DND-41 (cell line): ENCODE measurements around the gene FNDC3B.

Experiments used
- ATAC-seq: fragments of 200-7000 bp; cut with Tn5 transposase; 3 replicates; pipeline ENCODE4 v1.9.1; 2021; ENCODE audit warnings: low read depth; ENCODE audit not compliant: insufficient read depth
- DNase-seq: peaks from one replicate; pipeline ENCODE4 v3.0.0-alpha.2; 2020
- H2AFZ ChIP-seq: 2 replicates; pipeline ENCODE4 v1.6.0; 2012; ENCODE audit warnings: low read depth, low read length
- H3K27ac ChIP-seq: 2 replicates; pipeline ENCODE4 v1.5.1; 2012; ENCODE audit warnings: low read length, inconsistent platforms
- H3K27me3 ChIP-seq: fragments of 200-600 bp; sonication (generic); 2 replicates; pipeline ENCODE4 v1.6.0; 2012; ENCODE audit warnings: low read length, mild to moderate bottlenecking, inconsistent platforms; ENCODE audit not compliant: insufficient read depth, poor library complexity
- H3K36me3 ChIP-seq: 2 replicates; pipeline ENCODE4 v1.5.1; 2012; ENCODE audit warnings: low read length, inconsistent platforms; ENCODE audit not compliant: insufficient read depth
- H3K4me1 ChIP-seq: 2 replicates; pipeline ENCODE4 v1.5.1; 2012; ENCODE audit warnings: mild to moderate bottlenecking, low read length; ENCODE audit not compliant: insufficient read depth
- H3K4me2 ChIP-seq: 2 replicates; pipeline ENCODE4 v1.6.0; 2012; ENCODE audit warnings: mild to moderate bottlenecking, moderate library complexity, low read length, inconsistent platforms; ENCODE audit not compliant: insufficient read depth
- H3K4me3 ChIP-seq, 2 experiments: fragments of 200-600 bp in 1 of 2; shearing (Covaris generic) in 1 of 2; 2 replicates each; pipeline ENCODE4 v1.5.1; 2012 to 2016; ENCODE audit warnings: inconsistent platforms in 2 of 2, low read length in 2 of 2, mild to moderate bottlenecking in 2 of 2, low read depth in 1 of 2, moderate library complexity in 1 of 2
- H3K79me2 ChIP-seq: 2 replicates; pipeline ENCODE4 v1.6.0; 2012; ENCODE audit warnings: low read length, inconsistent platforms; ENCODE audit not compliant: insufficient read depth
- H3K9ac ChIP-seq: 2 replicates; pipeline ENCODE4 v1.6.0; 2012; ENCODE audit warnings: low read depth, mild to moderate bottlenecking, inconsistent platforms, low read length, moderate library complexity
- H3K9me3 ChIP-seq: 2 replicates; pipeline ENCODE4 v1.5.1; 2012; ENCODE audit warnings: low read length, moderate library complexity, mild to moderate bottlenecking, inconsistent platforms; ENCODE audit not compliant: insufficient read depth, severe bottlenecking
- H4K20me1 ChIP-seq: 2 replicates; pipeline ENCODE4 v1.6.0; 2012; ENCODE audit warnings: low read length; ENCODE audit not compliant: insufficient read depth
- EZH2 ChIP-seq: IDR thresholded peaks from 3 replicates; pipeline ENCODE4 v1.6.1; 2012; ENCODE audit warnings: borderline replicate concordance, low read depth, mild to moderate bottlenecking, moderate library complexity, low read length, inconsistent platforms; ENCODE audit not compliant: severe bottlenecking
- TF ChIP-seq, protein P1 (sequence below): IDR thresholded peaks from 2 replicates; pipeline ENCODE4 v1.5.1; 2012; ENCODE audit warnings: borderline replicate concordance, low read length, moderate library complexity, mild to moderate bottlenecking; ENCODE audit not compliant: poor library complexity, severe bottlenecking; ENCODE audit errors: extremely low read depth

The FNDC3B gene

GRCh38 chr3:172127929-172128580 lies 88.7 kb downstream of the FNDC3B start:
- H4K20me1 ChIP-seq: no peaks in the 10 kb centered on the region
- no peaks in the 10 kb centered on the region for H3K4me1 ChIP-seq

DNA sequence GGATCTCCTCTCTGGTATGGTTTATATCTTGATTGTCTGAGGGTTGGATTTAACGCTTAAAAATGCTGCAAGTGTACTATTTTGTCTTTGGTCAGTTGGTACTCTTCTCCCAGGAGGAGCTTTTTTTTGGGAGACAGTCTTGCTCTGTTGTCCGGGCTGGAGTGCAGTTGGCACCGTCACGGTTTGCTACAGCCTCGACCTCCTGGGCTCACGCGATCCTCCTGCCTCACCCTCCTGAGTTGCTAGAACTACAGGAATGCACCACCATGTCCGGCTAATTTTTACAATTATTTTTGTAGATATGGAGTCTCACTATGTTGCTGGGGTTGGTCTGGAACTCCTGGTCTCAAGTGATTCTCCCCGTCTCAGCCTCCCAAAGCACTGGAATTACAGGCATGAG lies 89.5 kb downstream of the FNDC3B start:
- Histone ChIP-seq H4K20me1 (no peaks in the 10 kb centered on the region), H3K9me3 (no peaks in the 10 kb centered on the region), H3K4me2 (no peak overlapping the region), H3K36me3 (no peaks in the 10 kb centered on the region), H3K27ac (no peak overlapping the region), H3K4me3 (no peak overlapping the region), H3K79me2 (no peaks in the 10 kb centered on the region), H2AFZ (no peak overlapping the region), H3K9ac (no peak overlapping the region), H3K4me1 (no peaks in the 10 kb centered on the region), H3K27me3 (no peaks in the 10 kb centered on the region)
- no peak for ATAC-seq
- TF ChIP-seq EZH2: no peak
- TF ChIP-seq, protein P1, sequence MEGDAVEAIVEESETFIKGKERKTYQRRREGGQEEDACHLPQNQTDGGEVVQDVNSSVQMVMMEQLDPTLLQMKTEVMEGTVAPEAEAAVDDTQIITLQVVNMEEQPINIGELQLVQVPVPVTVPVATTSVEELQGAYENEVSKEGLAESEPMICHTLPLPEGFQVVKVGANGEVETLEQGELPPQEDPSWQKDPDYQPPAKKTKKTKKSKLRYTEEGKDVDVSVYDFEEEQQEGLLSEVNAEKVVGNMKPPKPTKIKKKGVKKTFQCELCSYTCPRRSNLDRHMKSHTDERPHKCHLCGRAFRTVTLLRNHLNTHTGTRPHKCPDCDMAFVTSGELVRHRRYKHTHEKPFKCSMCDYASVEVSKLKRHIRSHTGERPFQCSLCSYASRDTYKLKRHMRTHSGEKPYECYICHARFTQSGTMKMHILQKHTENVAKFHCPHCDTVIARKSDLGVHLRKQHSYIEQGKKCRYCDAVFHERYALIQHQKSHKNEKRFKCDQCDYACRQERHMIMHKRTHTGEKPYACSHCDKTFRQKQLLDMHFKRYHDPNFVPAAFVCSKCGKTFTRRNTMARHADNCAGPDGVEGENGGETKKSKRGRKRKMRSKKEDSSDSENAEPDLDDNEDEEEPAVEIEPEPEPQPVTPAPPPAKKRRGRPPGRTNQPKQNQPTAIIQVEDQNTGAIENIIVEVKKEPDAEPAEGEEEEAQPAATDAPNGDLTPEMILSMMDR: no peak
- no peak for DNase-seq

More at GRCh38 chr3:172127929-172128580, 88.7 kb downstream of the FNDC3B start:
- no peak overlapping the region for H3K4me2 ChIP-seq
- H2AFZ ChIP-seq: no peak overlapping the region
- no peak for TF ChIP-seq EZH2
- TF ChIP-seq, protein P1: no peak
- DNase-seq: no peak
- H3K4me3 ChIP-seq: no peak overlapping the region
- no peak for ATAC-seq
- no peak overlapping the region for H3K27ac ChIP-seq
- no peaks in the 10 kb centered on the region for H3K27me3 ChIP-seq
- H3K9me3 ChIP-seq: no peaks in the 10 kb centered on the region
- H3K9ac ChIP-seq: no peak overlapping the region
- H3K36me3 ChIP-seq: no peaks in the 10 kb centered on the region
- no peaks in the 10 kb centered on the region for H3K79me2 ChIP-seq

DNA sequence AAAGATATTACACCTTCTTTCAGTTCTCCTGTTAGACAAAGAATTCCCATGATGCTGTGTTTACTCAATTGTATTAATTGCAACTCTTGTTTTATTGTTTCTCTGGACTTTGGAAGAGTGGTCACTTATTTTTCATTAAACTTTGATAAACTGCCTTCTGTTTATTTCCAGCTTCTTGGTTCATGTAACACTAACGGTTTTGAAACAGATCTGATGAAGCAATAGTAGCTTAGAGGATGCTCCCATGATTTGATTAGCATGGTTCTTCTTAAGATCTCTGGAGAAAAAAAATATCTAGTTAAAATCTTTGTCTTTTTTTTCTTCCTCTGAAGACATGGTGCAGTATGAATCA lies 90.1 kb downstream of the FNDC3B start:
- Histone ChIP-seq H4K20me1 (no peaks in the 10 kb centered on the region), H3K4me1 (no peaks in the 10 kb centered on the region), H3K4me3 (no peak overlapping the region), H3K27me3 (no peaks in the 10 kb centered on the region), H2AFZ (no peak overlapping the region), H3K4me2 (no peak overlapping the region), H3K79me2 (no peaks in the 10 kb centered on the region), H3K27ac (no peak overlapping the region), H3K36me3 (no peaks in the 10 kb centered on the region), H3K9me3 (no peaks in the 10 kb centered on the region), H3K9ac (no peak overlapping the region)
- TF ChIP-seq EZH2: no peak
- TF ChIP-seq, protein P1: no peak
- ATAC-seq (no peak), DNase-seq (no peak)
